Measurements from ENCODE around the gene ELFN1. TPM values are rescaled to one million over a fixed set of nuclear protein-coding genes. Genes with fewer than 3 reads are reported as not detected.

ELFN1 gene
- total RNA-seq, 1 donor from 2014 or later = not detected

- no peaks in the 10 kb centered on the region for H3K36me3 Mint-ChIP-seq (ENCODE audit: low read depth)
- no peaks in the 10 kb centered on the region for H3K4me1 Mint-ChIP-seq
- CTCF ChIA-PET = no interaction called here
- POLR2A ChIA-PET = no interaction called here
- intact Hi-C loops (cut with micrococcal nuclease) = no loop called here
- H3K9me3 Mint-ChIP-seq = no peaks in the 10 kb centered on the region
- no peak overlapping the region for H3K27ac Mint-ChIP-seq
- TF ChIP-seq, protein P1, sequence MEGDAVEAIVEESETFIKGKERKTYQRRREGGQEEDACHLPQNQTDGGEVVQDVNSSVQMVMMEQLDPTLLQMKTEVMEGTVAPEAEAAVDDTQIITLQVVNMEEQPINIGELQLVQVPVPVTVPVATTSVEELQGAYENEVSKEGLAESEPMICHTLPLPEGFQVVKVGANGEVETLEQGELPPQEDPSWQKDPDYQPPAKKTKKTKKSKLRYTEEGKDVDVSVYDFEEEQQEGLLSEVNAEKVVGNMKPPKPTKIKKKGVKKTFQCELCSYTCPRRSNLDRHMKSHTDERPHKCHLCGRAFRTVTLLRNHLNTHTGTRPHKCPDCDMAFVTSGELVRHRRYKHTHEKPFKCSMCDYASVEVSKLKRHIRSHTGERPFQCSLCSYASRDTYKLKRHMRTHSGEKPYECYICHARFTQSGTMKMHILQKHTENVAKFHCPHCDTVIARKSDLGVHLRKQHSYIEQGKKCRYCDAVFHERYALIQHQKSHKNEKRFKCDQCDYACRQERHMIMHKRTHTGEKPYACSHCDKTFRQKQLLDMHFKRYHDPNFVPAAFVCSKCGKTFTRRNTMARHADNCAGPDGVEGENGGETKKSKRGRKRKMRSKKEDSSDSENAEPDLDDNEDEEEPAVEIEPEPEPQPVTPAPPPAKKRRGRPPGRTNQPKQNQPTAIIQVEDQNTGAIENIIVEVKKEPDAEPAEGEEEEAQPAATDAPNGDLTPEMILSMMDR (IDR thresholded peaks at IDR 0.05) = no peak
- H3K27me3 Mint-ChIP-seq = peaks cover 27% of the 10 kb centered on the region
- DNase-seq (no peak), ATAC-seq (ENCODE audit: low read depth) (no peak)
- no peak overlapping the region for H3K4me3 Mint-ChIP-seq
Observed at GRCh38 chr7:1693419-1693990, 23.4 kb downstream of the ELFN1 start.

- H3K9me3 Mint-ChIP-seq = no peaks in the 10 kb centered on the region
- CTCF ChIA-PET = no interaction called here
- intact Hi-C loops (cut with micrococcal nuclease) = no loop called here
- DNase-seq (no peak), ATAC-seq (ENCODE audit: low read depth) (no peak)
- no peak overlapping the region for H3K4me3 Mint-ChIP-seq
- H3K36me3 Mint-ChIP-seq (ENCODE audit: low read depth) = no peaks in the 10 kb centered on the region
- POLR2A ChIA-PET = no interaction called here
- TF ChIP-seq, protein P1 (IDR thresholded peaks at IDR 0.05) = no peak
- no peak overlapping the region for H3K27ac Mint-ChIP-seq
- H3K4me1 Mint-ChIP-seq = no peaks in the 10 kb centered on the region
- peaks cover 26% of the 10 kb centered on the region for H3K27me3 Mint-ChIP-seq
Observed at GRCh38 chr7:1693991-1694524, 24.0 kb downstream of the ELFN1 start.

GRCh38 chr7:1694611-1695511 lies 24.8 kb downstream of the ELFN1 start:
- ChIA-PET CTCF (no interaction called here), POLR2A (no interaction called here)
- ATAC-seq (ENCODE audit: low read depth) (no peak), DNase-seq (no peak)
- Mint-ChIP-seq H3K9me3 (no peaks in the 10 kb centered on the region), H3K36me3 (ENCODE audit: low read depth) (no peaks in the 10 kb centered on the region), H3K4me1 (no peaks in the 10 kb centered on the region), H3K4me3 (no peak overlapping the region), H3K27ac (no peak overlapping the region), H3K27me3 (peaks cover 20% of the 10 kb centered on the region)
- TF ChIP-seq, protein P1 (IDR thresholded peaks at IDR 0.05) = no peak
- intact Hi-C loops (cut with micrococcal nuclease) = no loop called here

- Mint-ChIP-seq H3K9me3 (no peaks in the 10 kb centered on the region), H3K27ac (no peak overlapping the region), H3K4me3 (no peak overlapping the region), H3K36me3 (ENCODE audit: low read depth) (no peaks in the 10 kb centered on the region), H3K27me3 (peaks cover 12% of the 10 kb centered on the region), H3K4me1 (no peaks in the 10 kb centered on the region)
- no peak for DNase-seq
- intact Hi-C loops (cut with micrococcal nuclease) = no loop called here
- ChIA-PET CTCF (no interaction called here), POLR2A (no interaction called here)
- ATAC-seq (ENCODE audit: low read depth) = no peak
- TF ChIP-seq, protein P1 (IDR thresholded peaks at IDR 0.05) = no peak
Observed at GRCh38 chr7:1695800-1696454, 25.9 kb downstream of the ELFN1 start.

Data from activated B cell treated with CpG ODN at 0.5 μM for 24 hours (primary cell).